WTC11 (cell line): Measurements from ENCODE around the gene SENP7. TPM values are rescaled to one million over a fixed set of nuclear protein-coding genes. Genes with fewer than 3 reads are reported as not detected.
A peak's percentile ranks its signal among the peaks of the same experiment; 100 is the strongest.

ENCODE experiments used
- ATAC-seq: fragments of 200-7000 bp; cut with Tn5 transposase; 2 replicates; pipeline ENCODE4 v1.10.0; 2021; ENCODE audit warnings: mild to moderate bottlenecking, moderate library complexity
- CTCF ChIA-PET: fragments of 300-600 bp; sonication (Branson Sonifier 250); formaldehyde crosslinking; loops from one replicate; lab custom pipeline; 2021; ENCODE audit warnings: antibody characterized with exemption; lab: Charles Lee
- POLR2A ChIA-PET: fragments of 350-600 bp; sonication (Branson Sonifier 250); formaldehyde crosslinking; loops from one replicate; lab custom pipeline; 2021; ENCODE audit warnings: antibody characterized with exemption; lab: Charles Lee
- DNase-seq: peaks from one replicate; pipeline ENCODE4 v3.0.0; 2021; ENCODE audit warnings: low spot score
- H3K27ac Mint-ChIP-seq: 2 replicates; pipeline ENCODE4 v1.8.0; 2021; ENCODE audit warnings: mixed read lengths
- H3K27me3 Mint-ChIP-seq: 2 replicates; pipeline ENCODE4 v1.8.0; 2021; ENCODE audit warnings: low read depth, mild to moderate bottlenecking, moderate library complexity, mixed read lengths
- H3K36me3 Mint-ChIP-seq: 2 replicates; pipeline ENCODE4 v1.8.0; 2021; ENCODE audit warnings: mixed read lengths
- H3K4me1 Mint-ChIP-seq: 2 replicates; pipeline ENCODE4 v1.8.0; 2022; ENCODE audit warnings: mixed read lengths
- H3K4me3 Mint-ChIP-seq: 2 replicates; pipeline ENCODE4 v1.8.0; 2021; ENCODE audit warnings: mild to moderate bottlenecking, moderate library complexity, mixed read lengths
- H3K9me3 Mint-ChIP-seq: 2 replicates; pipeline ENCODE4 v1.8.0; 2021; ENCODE audit warnings: mixed read lengths
- AFF4 ChIP-seq: sonication (generic); formaldehyde crosslinking; IDR thresholded peaks from 2 replicates; pipeline ENCODE4 v1.8.1; 2023; ENCODE audit warnings: mild to moderate bottlenecking, missing genetic modification reagents, borderline replicate concordance
- CTCF ChIP-seq: fragments of 200-600 bp; IDR thresholded peaks from 2 replicates; pipeline ENCODE4 v1.8.0; 2022; ENCODE audit warnings: antibody characterized with exemption
- E2F1 ChIP-seq: sonication (generic); formaldehyde crosslinking; IDR thresholded peaks from 2 replicates; pipeline ENCODE4 v1.8.0; 2022; ENCODE audit warnings: mild to moderate bottlenecking, missing genetic modification reagents
- E2F4 ChIP-seq: sonication (generic); formaldehyde crosslinking; IDR thresholded peaks from 2 replicates; pipeline ENCODE4 v1.8.1; 2022; ENCODE audit warnings: low read depth, mild to moderate bottlenecking, moderate library complexity, missing genetic modification reagents, borderline replicate concordance
- ETV6 ChIP-seq: sonication (generic); formaldehyde crosslinking; IDR thresholded peaks from 2 replicates; pipeline ENCODE4 v1.8.1; 2022; ENCODE audit warnings: mild to moderate bottlenecking, missing genetic modification reagents
- NFYB ChIP-seq: sonication (generic); formaldehyde crosslinking; conservative IDR thresholded peaks from 2 replicates; pipeline ENCODE4 v1.8.0; 2022; ENCODE audit warnings: low read depth, missing genetic modification reagents
- NR3C1 ChIP-seq: sonication (generic); formaldehyde crosslinking; conservative IDR thresholded peaks from 2 replicates; pipeline ENCODE4 v1.8.1; 2023; ENCODE audit warnings: low read depth, mild to moderate bottlenecking, missing genetic modification reagents
- PRDM15 ChIP-seq: sonication (generic); formaldehyde crosslinking; IDR thresholded peaks from 2 replicates; pipeline ENCODE4 v1.8.0; 2022; ENCODE audit warnings: missing genetic modification reagents
- SMAD4 ChIP-seq: sonication (generic); formaldehyde crosslinking; IDR thresholded peaks from 2 replicates; pipeline ENCODE4 v1.8.0; 2022; ENCODE audit warnings: mild to moderate bottlenecking, missing genetic modification reagents
- SP1 ChIP-seq: sonication (generic); formaldehyde crosslinking; conservative IDR thresholded peaks from 2 replicates; pipeline ENCODE4 v1.8.1; 2022; ENCODE audit warnings: missing genetic modification reagents
- STAT6 ChIP-seq: sonication (generic); formaldehyde crosslinking; conservative IDR thresholded peaks from 2 replicates; pipeline ENCODE4 v1.8.1; 2023; ENCODE audit warnings: mild to moderate bottlenecking, low read depth, missing genetic modification reagents, moderate library complexity
- USF2 ChIP-seq: sonication (generic); formaldehyde crosslinking; IDR thresholded peaks from 2 replicates; pipeline ENCODE4 v1.8.1; 2023; ENCODE audit warnings: mild to moderate bottlenecking, missing genetic modification reagents, moderate library complexity
- ZNF121 ChIP-seq: sonication (generic); formaldehyde crosslinking; IDR thresholded peaks from 2 replicates; pipeline ENCODE4 v1.8.0; 2023; ENCODE audit warnings: missing genetic modification reagents
- ZNF232 ChIP-seq: sonication (generic); formaldehyde crosslinking; IDR thresholded peaks from 2 replicates; pipeline ENCODE4 v1.8.0; 2022; ENCODE audit warnings: mild to moderate bottlenecking, missing genetic modification reagents
- total RNA-seq: library from RNA; stranded (reverse); gene quantifications from 3 replicates; pipeline ENCODE4 v1.2.3, GENCODE V29; 2021

Gene SENP7
- total RNA-seq, 1 experiment from 2014 or later, result 10.5 TPM

- H3K9me3 Mint-ChIP-seq, result peaks cover 44% of the 10 kb centered on the region
- peaks cover 4% of the 10 kb centered on the region; the same call in 1 of the 2 replicates for H3K27me3 Mint-ChIP-seq
- POLR2A ChIA-PET, result interaction anchor here (0.8 to 1.5 kb wide), 4 partner anchors 11 to 146 kb away, joined by 3 to 8 read pairs (median 4); partner anchors contain the start of genes SENP7, TRMT10C and ZBTB11
- peak overlapping the region; percentile 92 for H3K27ac Mint-ChIP-seq
- CTCF ChIA-PET, result interaction anchor here (0.5 to 1.1 kb wide), 5 partner anchors 13 to 148 kb away, joined by 3 to 6 read pairs (median 3); partner anchors contain the start of gene PCNP
- DNase-seq, result peak; percentile 50
- peaks cover 38% of the 10 kb centered on the region for H3K4me1 Mint-ChIP-seq
- H3K36me3 Mint-ChIP-seq, result peaks cover 39% of the 10 kb centered on the region
- H3K4me3 Mint-ChIP-seq, result no peak overlapping the region
- peak; percentile 39; the same call in 1 of the 2 replicates for TF ChIP-seq ZNF232 (CRISPR knock-in tag)
- TF ChIP-seq PRDM15 (CRISPR knock-in tag), result peak; percentile 53; the same call in 1 of the 2 replicates
- TF ChIP-seq USF2, result no peak
- TF ChIP-seq SP1 (CRISPR knock-in tag), result 0 out of 2 replicates have a peak, but pooled peaks have one; percentile 47
- no peak for TF ChIP-seq ETV6 (CRISPR knock-in tag)
- peak; percentile 100 for ATAC-seq
Observed at GRCh38 chr3:101529816-101530685, 17.0 kb upstream of the SENP7 start.

- CTCF ChIA-PET, result no interaction called here
- ATAC-seq (no peak), DNase-seq (no peak)
- Mint-ChIP-seq H3K27ac (no peak overlapping the region), H3K9me3 (peaks cover 53% of the 10 kb centered on the region), H3K4me1 (peaks cover 34% of the 10 kb centered on the region), H3K27me3 (peaks cover 4% of the 10 kb centered on the region; the same call in 1 of the 2 replicates), H3K36me3 (peaks cover 47% of the 10 kb centered on the region), H3K4me3 (no peak overlapping the region)
- POLR2A ChIA-PET, result no interaction called here
- no peak for TF ChIP-seq SP1 (CRISPR knock-in tag)
- TF ChIP-seq NR3C1 (CRISPR knock-in tag), result no peak
- TF ChIP-seq STAT6, result no peak
- TF ChIP-seq ZNF121 (CRISPR knock-in tag), result no peak
- TF ChIP-seq AFF4 (CRISPR knock-in tag), result no peak
- TF ChIP-seq NFYB (CRISPR knock-in tag), result no peak
- no peak for TF ChIP-seq CTCF
- no peak for TF ChIP-seq E2F4 (CRISPR knock-in tag)
- no peak for TF ChIP-seq E2F1 (CRISPR knock-in tag)
- no peak for TF ChIP-seq SMAD4 (CRISPR knock-in tag)
Observed at GRCh38 chr3:101527906-101528305, 14.9 kb upstream of the SENP7 start.
